Smooth muscle cell (in vitro differentiated cells): ENCODE data around the gene IL10RB. TPM values are rescaled to one million over a fixed set of nuclear protein-coding genes. Genes with fewer than 3 reads are reported as not detected.

ENCODE experiments used
- DNase-seq: peaks from one replicate; lab custom pipeline; 2025; ENCODE audit not compliant: unreplicated experiment; lab: John Stamatoyannopoulos, UW
- H2AFZ ChIP-seq: fragments of 200-600 bp; sonication (generic); 2 replicates; pipeline ENCODE4 v1.6.0; 2016; ENCODE audit warnings: antibody characterized with exemption, low read depth, mild to moderate bottlenecking
- H3F3A ChIP-seq: fragments of 200-600 bp; sonication (generic); 2 replicates; pipeline ENCODE4 v1.6.0; 2017; ENCODE audit warnings: antibody characterized with exemption, low read depth
- H3K27ac ChIP-seq: fragments of 200-600 bp; sonication (generic); 2 replicates; pipeline ENCODE4 v1.5.1; 2016; ENCODE audit warnings: low read depth, mild to moderate bottlenecking
- H3K27me3 ChIP-seq: fragments of 200-600 bp; sonication (generic); 2 replicates; pipeline ENCODE4 v1.6.1; 2016; ENCODE audit warnings: low read depth, mild to moderate bottlenecking
- H3K36me3 ChIP-seq: fragments of 200-600 bp; sonication (generic); 2 replicates; pipeline ENCODE4 v1.5.1; 2016; ENCODE audit warnings: low read depth
- H3K4me1 ChIP-seq: fragments of 200-600 bp; sonication (generic); 2 replicates; pipeline ENCODE4 v1.5.1; 2016; ENCODE audit warnings: low read depth
- H3K4me2 ChIP-seq: fragments of 200-600 bp; sonication (generic); 2 replicates; pipeline ENCODE4 v1.6.0; 2016; ENCODE audit warnings: mild to moderate bottlenecking
- H3K4me3 ChIP-seq: fragments of 200-600 bp; sonication (generic); 2 replicates; pipeline ENCODE4 v1.5.1; 2016; ENCODE audit warnings: mild to moderate bottlenecking
- H3K79me2 ChIP-seq: fragments of 200-600 bp; sonication (generic); 2 replicates; pipeline ENCODE4 v1.6.0; 2016; ENCODE audit warnings: low read depth, mild to moderate bottlenecking
- H3K9ac ChIP-seq: fragments of 200-600 bp; sonication (generic); 2 replicates; pipeline ENCODE4 v1.6.0; 2016; ENCODE audit warnings: low read depth
- H3K9me3 ChIP-seq: fragments of 200-600 bp; sonication (generic); replicated peaks from 2 replicates; pipeline ENCODE4 v1.5.1; 2016; ENCODE audit warnings: low read depth
- H4K20me1 ChIP-seq: fragments of 200-600 bp; sonication (generic); 2 replicates; pipeline ENCODE4 v1.6.0; 2016; ENCODE audit warnings: low read depth
- CTCF ChIP-seq: fragments of 200-600 bp; sonication (generic); IDR thresholded peaks from 2 replicates; pipeline ENCODE4 v1.5.1; 2017; ENCODE audit warnings: borderline replicate concordance, mild to moderate bottlenecking, antibody characterized with exemption; ENCODE audit not compliant: insufficient read depth, poor library complexity, severe bottlenecking
- WGBS: methylation state at CpG from one replicate; pipeline ENCODE4 v1.1.7; 2016; ENCODE audit warnings: low lambda C conversion rate; 5-methylcytosine and 5-hydroxymethylcytosine counted together
- polyA plus RNA-seq: library from polyadenylated mRNA; unstranded; fragments of >200 nt; fragmentation: Nextera tagmentation; extraction: Ambion mirVana; gene quantifications from 2 replicates; pipeline ENCODE4 v1.2.1, GENCODE V29; 2016
- total RNA-seq: library from RNA; depleted of rRNA; stranded (reverse); fragments of >200 nt; gene quantifications from 2 replicates; pipeline ENCODE4 v1.2.3, GENCODE V29; 2014

IL10RB gene
- total and polyA plus RNA-seq, 2 experiments from 2014 or later: 34.4 to 40.2 TPM

GRCh38 chr21:33267250-33267649, 1.1 kb downstream of the IL10RB start:
- Histone ChIP-seq H2AFZ (no peak overlapping the region), H3K36me3 (no peaks in the 10 kb centered on the region), H3K4me2 (peak overlapping the region; percentile 94), H3K9ac (no peak overlapping the region), H3K9me3 (no peaks in the 10 kb centered on the region), H3K27me3 (no peaks in the 10 kb centered on the region), H3K4me1 (peaks cover 7% of the 10 kb centered on the region), H3K79me2 (peaks cover 12% of the 10 kb centered on the region), H4K20me1 (peaks cover 14% of the 10 kb centered on the region), H3F3A (no peaks in the 10 kb centered on the region), H3K4me3 (peak overlapping the region; percentile 82), H3K27ac (no peak overlapping the region)
- no peak for TF ChIP-seq CTCF
- no peak for DNase-seq
- 91% methylated on average over 7 of the region's 7 CpGs for WGBS

- H3K4me3 ChIP-seq: no peak overlapping the region
- H3K27me3 ChIP-seq: no peaks in the 10 kb centered on the region
- H3K9me3 ChIP-seq: no peaks in the 10 kb centered on the region
- H4K20me1 ChIP-seq: peaks cover 14% of the 10 kb centered on the region
- no peak overlapping the region for H3K4me2 ChIP-seq
- no peaks in the 10 kb centered on the region for H3F3A ChIP-seq
- H3K4me1 ChIP-seq: peaks cover 7% of the 10 kb centered on the region
- no peak overlapping the region for H3K9ac ChIP-seq
- H3K36me3 ChIP-seq: no peaks in the 10 kb centered on the region
- WGBS: 95% methylated on average over 7 of the region's 7 CpGs
- no peak overlapping the region for H2AFZ ChIP-seq
- H3K79me2 ChIP-seq: peaks cover 12% of the 10 kb centered on the region
- H3K27ac ChIP-seq: no peak overlapping the region
- TF ChIP-seq CTCF: no peak
- DNase-seq: no peak
Measured at GRCh38 chr21:33268393-33268736, 2.2 kb downstream of the IL10RB start.

GRCh38 chr21:33268737-33269441, 2.7 kb downstream of the IL10RB start:
- WGBS: 94% methylated on average over 12 of the region's 12 CpGs
- Histone ChIP-seq H3K36me3 (no peaks in the 10 kb centered on the region), H3K4me2 (no peak overlapping the region), H3K4me3 (no peak overlapping the region), H3K9me3 (no peaks in the 10 kb centered on the region), H3K79me2 (peaks cover 12% of the 10 kb centered on the region), H3F3A (no peaks in the 10 kb centered on the region), H2AFZ (no peak overlapping the region), H3K4me1 (peaks cover 7% of the 10 kb centered on the region), H4K20me1 (peaks cover 14% of the 10 kb centered on the region), H3K9ac (no peak overlapping the region), H3K27me3 (no peaks in the 10 kb centered on the region), H3K27ac (no peak overlapping the region)
- no peak for TF ChIP-seq CTCF
- DNase-seq: no peak

GRCh38 chr21:33270986-33271385, 4.8 kb downstream of the IL10RB start:
- Histone ChIP-seq H3K27me3 (no peaks in the 10 kb centered on the region), H3K36me3 (no peaks in the 10 kb centered on the region), H3F3A (no peaks in the 10 kb centered on the region), H3K9me3 (no peaks in the 10 kb centered on the region), H3K4me1 (peaks cover 7% of the 10 kb centered on the region), H3K9ac (no peak overlapping the region), H3K4me3 (no peak overlapping the region), H3K79me2 (peaks cover 12% of the 10 kb centered on the region), H2AFZ (no peak overlapping the region), H3K4me2 (no peak overlapping the region), H4K20me1 (no peaks in the 10 kb centered on the region), H3K27ac (no peak overlapping the region)
- 98% methylated on average over 8 of the region's 8 CpGs for WGBS
- TF ChIP-seq CTCF: no peak
- DNase-seq: no peak
